HG03439 (cell line): ENCODE measurements around the gene TNNI2.
"Not testable (repeated sequence)": the region's sequence is repeated elsewhere in the genome, so short reads cannot be mapped to it uniquely, and the experiment has no call there.

ENCODE experiments used
- ATAC-seq: cut with Tn5 transposase; IDR thresholded peaks from one replicate; pipeline ENCODE4 v1.9.1; 2021; ENCODE audit warnings: mild to moderate bottlenecking, moderate library complexity; ENCODE audit not compliant: unreplicated experiment

TNNI2 gene

DNA sequence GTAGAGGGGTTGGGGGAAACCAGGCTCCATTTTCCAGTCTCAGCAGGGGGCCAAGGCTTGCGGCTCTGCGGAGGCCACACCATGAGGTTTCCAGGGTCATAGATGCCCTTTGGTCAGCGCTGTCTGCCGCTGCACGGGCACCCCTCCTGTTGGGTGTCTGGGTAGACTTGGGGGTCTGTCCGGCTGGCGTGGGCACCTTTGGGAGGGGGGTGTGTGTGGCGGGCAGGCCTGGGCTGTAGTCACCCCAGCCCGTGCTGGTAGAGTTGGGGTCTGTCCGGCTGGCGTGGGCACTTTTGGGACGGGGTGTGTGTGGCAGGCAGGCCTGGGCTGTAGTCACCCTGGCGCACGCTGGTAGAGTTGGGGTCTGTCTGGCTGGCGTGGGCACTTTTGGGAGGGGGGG is 32.8 kb downstream of the TNNI2 start:
- no peak for ATAC-seq

DNA sequence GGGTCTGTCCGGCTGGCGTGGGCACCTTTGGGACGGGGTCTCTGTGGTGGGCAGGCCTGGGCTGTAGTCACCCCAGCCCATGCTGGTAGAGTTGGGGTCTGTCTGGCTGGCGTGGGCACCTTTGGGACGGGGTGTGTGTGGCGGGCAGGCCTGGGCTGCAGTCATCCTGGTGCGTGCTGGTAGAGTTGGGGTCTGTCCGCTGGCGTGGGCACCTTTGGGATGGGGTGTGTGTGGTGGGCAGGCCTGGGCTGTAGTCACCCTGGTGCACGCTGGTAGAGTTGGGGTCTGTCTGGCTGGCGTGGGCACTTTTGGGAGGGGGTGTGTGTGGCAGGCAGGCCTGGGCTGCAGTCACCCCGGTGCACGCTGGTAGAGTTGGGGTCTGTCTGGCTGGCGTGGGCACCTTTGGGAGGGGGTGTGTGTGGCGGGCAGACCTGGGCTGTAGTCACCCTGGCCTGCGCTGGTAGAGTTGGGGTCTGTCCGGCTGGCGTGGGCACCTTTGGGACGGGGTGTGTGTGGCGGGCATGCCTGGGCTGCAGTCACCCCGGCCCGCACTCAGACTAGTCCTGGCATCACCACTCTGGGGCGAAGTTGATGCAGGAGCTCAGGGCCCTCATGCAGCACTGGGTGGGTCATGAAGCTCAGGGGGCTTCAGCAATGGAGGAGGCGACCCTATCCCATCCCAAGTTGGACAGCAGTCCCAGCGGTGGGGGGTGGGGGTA is 33.6 kb downstream of the TNNI2 start:
- ATAC-seq: no peak

DNA sequence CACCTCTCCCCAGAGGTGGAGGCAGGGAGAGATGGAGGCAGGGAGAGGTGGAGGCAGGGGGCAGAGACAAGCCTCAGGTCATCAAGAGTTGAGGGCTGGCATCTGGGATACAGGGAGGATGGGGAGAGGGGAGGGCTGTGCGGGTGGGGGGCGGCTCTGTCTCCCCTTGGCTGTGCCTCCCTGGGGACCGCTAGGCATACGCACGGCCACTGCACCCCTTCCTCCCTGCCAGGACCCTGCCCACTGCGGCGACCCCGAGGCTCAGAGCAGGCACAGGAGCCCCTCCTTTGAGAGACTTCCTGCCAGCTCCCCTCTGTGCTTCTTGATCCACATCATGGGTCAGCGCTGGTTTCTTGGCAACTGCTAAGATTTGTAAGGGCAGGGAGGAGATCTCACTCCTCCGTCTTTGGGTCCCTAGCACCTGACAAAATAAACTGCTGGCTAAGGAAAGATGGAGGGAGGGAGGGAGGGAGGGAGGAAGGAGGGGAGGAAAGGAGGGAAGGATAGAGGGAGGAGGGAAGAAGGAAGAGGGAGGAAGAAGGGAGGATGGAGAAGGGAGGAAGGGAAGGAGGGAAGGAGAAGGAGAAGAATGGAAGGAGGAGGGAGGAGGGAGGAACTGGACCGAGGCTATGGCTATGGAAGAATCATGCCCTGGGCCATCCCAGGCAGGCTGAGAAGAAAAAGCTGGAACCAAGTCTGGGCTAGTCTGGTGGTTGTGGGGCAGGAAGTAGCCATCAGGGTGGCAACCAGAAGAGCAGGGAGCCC is 34.4 kb downstream of the TNNI2 start:
- ATAC-seq: no peak

DNA sequence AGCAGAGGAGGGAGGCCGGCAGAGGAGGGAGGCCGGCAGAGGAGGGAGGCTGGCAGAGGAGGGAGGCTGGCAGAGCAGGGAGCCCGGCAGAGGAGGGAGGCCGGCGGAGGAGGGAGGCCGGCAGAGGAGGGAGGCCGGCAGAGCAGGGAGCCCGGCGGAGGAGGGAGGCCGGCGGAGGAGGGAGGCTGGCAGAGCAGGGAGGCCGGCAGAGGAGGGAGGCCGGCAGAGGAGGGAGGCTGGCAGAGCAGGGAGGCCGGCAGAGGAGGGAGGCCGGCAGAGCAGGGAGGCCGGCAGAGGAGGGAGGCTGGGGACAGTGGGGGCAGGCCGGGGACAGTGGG is 35.0 kb downstream of the TNNI2 start:
- not testable (repeated sequence) for ATAC-seq

DNA sequence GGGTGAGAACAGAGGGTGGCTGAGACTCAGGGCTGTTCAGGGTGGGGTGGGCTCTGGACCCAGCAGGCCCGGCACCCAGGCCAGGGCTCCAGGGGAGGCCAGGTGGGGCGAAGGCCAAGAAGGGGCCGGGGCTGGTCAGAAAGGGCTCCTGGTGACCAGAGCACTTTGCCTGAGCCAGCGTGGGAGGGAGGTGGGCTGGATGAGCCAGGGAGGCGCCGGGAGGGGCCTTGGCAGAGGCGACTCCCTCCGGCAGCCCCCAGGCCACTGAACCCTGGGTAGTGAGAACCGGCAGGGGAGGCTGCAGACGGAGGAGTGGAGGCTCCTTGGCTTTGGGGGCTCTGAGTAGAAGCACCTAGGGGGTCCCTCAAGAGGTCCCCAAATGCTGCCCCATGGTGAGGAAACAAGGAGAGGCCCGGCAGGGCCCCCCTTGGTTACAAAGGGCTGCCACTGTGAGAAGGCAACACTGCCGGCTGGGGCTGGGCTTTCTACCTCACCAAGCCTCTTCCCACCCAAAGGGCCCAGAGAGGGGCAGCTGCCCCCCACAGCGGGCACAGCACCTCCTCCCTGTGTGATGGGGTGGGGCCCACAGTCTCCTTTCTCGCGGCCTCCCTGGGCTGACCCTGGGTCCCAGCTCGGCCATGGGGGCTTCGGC is 35.8 kb downstream of the TNNI2 start:
- ATAC-seq: not testable (repeated sequence)

DNA sequence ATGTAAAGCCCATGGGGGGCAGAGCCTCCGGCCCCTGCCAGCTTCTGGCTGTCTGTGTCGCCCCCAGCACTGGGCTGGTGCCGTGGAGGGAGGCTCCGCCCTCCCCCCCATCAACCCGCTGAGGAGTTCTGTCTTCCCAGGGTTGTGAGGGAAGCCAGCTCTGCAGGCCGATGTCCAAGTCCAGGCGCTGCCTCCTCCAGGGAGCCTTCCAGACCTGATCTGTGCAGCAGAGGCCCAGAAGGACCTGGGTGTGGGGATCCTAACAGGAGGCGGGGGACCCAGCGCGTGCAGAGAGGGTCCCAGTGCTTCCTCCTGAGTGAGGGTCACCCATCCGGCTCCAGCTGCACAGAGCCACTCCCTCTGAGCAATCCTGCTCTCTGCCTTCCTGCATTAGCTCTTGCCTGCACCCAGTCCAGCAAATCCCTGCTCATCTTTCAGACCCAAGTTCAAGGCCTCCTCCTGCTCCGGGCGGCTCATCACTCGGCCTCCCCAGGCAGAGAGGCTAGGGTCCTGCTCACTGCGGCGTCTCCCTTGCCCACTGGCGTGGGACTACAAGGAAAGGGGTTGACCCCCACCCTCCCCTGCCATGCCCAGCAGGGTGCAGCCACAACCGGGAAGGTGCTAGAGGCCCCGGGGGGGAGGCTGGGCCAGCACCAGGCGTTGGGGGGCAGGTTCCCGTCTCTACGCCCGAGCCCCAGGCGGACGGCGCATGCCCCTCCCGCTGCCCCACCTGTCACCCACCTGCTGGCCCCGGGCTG is 36.5 kb downstream of the TNNI2 start:
- no peak for ATAC-seq

DNA sequence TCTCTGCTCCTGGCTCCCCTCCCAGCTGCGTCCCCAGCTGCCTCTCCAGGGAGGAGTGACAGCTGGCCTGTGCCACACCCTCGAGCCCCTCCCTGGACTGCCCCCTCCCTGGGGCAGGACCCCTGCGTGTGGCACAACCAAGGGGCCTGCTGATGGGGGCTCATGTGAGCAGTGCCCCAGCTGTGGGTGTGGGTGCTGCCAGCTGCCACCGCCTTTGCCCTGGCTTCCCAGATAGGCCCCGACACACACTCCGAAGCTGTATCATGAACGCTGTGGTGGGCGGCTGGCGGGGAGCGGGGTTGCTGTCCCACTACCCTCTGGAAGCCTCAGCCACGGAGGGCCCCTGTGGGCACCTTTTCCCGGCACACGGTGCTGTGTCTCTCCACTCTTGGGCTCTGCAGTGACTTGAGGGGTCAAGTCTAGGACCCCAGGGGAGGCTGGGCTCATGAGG is 37.1 kb downstream of the TNNI2 start:
- ATAC-seq: not testable (repeated sequence)

DNA sequence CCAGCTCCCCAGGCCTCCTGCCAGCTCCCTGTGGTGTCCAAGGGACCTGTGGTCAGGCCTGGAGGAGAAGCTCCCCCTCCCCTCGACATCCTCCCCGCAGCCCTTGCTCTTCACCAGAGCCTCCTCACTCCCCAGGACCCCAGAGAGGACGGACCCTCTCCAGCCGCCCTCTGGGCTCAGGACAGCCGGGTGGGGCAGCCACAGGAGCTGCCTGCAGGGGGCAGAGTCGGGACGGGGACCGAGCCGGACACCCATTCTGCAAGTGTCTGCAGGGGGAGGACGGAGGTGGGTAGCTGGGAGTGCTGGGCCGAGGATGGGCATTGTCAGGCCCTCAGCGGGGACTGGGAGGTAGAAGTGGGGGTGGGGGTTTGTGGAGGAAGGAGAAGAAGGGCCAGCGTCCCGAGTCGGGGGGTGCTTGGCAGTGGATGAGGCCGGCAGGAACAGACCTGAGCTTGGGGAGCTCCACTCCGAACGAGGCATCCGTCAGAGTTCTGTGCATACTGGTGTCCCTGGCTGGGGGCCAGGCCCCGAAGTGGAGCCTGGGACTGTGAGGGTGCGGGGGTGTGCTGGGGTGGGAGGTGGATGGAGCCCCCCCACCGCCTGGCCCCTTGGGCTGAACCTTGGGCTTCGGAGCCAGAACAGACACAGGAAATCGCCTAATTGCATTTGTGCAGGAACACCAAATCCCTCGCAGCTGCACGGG is 37.7 kb downstream of the TNNI2 start:
- no peak for ATAC-seq

DNA sequence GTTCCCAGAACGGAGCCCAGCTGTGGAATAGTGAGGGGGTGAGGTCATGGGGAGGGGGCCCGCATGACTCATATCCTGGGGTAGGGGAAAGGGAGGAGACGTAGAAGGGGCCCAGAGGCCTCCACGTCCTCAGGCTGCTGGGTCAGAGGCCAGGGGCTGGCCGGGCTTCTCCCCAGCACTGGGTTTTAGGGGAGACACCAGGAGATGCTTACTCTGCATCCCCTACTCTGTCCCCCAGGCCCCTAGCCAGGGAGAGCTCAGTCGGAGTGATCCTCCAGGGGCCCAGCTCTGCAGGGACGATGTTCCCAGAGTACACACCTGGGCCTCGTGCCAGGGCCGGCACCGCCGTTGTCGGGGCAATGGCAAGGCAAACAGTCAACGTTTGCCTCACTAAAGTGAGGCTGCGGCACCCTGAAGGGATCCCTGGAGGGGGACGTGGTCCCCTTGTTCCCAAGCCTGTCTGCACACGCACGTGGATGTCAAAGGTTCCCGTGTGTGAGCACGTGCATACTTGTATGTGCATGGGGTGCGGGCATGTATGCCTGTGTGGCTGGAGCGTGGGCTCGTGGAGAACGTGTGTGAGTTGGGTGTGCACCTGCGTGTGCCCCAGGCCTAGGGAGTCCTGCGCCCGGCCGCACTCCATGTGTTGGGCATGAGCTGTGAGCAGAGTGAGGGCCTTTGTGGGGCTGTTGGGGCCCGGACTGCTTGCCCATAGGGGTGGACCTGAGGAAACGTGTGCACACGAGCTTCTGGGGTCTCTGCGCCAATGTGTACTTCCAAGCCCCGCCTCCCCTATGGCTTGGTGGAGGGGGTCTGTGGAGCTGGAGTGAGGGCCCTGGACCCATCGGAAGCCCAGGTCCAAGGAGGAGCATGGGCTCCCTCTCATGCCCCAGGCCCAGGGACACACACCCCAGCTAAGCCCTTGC is 38.7 kb downstream of the TNNI2 start:
- no peak for ATAC-seq

DNA sequence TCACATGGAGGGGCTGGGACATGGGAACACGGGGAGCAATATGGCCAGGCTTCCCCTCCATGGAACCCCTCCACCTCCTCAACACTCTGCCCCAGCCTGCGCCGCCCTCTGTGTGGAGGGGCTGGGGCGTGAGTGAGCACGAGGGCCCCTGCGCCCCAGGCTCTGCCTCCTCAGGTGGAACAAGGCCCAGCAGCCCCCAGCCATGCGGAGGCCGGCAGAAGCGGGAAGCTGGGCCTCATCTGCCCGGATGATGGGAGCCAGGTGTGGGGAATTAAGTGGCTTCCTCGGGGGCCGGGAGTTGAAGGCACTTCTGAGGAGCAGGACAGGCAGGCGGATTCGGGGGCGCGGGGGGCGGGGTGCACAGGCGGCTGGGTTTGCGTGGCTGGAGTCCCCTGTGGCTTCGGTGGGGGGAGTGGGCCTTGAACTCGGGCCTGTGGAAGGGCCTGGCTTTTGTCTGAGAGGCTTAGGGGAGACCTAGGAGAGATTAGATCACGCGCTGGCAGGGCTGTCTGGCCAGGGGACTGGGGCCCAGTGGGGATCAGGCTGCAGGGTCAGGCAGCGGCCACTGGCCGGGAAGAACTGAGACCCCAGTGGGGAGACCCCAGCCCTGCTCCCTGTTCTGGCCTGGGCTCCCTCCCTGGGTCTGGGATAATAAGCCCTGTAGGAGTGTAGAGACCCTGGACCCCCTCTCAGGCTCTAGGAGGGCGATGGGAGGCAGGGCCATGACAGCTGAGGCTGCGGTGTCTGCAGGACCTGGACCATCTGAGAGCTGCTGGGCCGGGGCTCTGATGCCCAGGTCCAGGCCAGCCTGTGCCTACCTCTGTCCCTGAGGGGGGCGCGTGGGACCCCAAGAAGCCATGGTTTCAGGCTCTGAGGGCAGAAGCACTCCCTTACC is 39.6 kb downstream of the TNNI2 start:
- no peak for ATAC-seq

DNA sequence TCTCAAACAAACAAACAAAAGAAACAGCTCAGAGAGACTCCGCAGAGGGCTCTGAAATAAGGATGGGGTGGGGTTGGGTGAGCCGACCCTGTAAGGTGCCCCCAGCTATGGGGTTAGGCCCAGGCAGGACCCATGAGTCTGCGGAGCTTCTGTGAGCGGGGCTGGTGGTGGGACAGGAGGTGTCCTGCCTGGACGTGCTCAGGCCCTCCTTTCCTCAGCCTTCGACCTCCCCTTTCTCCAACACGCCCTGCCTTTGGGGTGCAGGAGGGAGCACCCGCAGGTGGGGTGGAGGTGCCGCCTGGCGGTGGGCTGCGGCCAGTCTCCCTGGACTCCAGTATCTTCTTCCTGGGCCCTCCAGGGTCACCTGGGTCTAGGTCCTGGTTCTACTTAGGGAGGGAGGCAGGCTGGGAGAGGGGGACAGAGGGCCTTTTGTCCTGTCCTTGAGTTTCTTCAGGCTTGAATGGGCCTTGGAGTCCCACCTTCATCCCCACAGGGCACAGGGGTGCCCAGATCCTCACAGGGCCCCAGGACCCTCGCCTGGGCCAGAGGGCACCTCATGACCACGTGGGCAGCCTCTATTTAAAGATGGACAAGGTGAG is 40.7 kb downstream of the TNNI2 start:
- no peak for ATAC-seq

DNA sequence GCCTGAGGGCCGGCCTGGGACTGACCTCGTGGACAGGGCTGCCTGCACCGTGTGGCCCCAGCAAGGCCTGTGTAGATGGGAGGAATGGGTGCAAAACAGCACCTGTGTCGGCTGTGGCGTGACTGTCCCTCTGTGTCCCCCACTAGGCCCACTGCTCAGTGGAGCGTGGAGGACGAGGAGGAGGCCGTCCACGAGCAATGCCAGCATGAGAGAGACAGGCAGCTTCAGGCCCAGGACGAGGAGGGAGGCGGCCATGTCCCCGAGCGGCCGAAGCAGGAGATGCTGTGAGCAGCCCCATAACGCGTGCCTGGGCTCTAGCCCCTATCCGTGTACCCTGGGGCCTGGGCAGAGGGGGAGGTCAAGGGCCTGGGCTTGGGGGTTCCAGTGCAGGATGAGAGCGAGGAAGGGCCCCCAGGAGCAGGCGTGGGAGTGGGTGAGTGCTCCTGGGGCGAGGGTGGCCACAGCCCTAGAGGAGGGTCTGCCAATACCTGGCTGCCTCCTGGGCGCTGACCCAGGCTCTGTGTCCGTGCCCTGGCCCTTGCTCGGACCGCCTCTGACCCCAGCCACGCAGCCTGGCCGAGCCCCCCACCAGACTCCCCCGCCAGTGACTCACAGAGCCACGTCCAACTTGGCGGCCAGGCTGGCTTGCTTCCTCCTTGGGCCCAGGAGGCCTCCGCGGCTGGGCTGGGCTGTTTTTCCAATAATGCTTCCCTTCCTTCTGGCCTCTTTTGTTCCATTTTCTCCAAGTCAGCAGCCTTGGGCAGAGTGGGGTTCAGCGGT is 41.4 kb downstream of the TNNI2 start:
- ATAC-seq: no peak

DNA sequence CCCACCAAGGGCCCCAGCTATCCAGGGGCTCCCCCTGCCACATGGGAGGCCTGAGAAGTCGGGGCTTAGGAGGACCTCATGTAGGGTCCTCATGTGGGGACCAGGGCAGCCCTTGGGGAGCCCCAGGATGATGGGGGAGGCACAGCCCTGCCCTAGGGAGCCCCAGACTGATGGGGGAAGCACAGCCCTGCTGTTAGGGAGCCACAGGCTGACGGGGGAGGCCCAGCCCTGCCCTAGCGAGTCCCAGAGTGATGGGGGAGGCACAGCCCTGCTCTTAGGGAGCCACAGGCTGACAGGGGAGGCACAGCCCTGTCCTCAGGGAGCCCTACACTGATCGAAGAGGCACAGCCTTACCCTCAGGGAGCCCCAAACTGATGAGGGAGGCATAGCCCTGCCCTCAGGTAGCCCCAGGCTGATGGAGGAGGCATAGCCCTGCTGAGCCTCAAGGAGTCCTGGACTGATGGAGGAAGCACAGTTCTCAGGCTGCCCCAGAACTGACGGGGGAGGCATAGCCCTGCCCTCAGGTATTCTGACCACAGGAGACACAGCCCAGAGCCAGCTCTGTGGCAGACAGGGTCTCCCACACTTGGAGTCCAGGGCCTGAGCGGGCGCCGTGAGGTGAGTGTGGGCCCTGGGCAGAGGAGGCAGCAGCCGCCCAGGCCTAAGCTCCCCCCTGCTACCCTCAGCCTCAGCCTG is 42.1 kb downstream of the TNNI2 start:
- ATAC-seq: no peak

DNA sequence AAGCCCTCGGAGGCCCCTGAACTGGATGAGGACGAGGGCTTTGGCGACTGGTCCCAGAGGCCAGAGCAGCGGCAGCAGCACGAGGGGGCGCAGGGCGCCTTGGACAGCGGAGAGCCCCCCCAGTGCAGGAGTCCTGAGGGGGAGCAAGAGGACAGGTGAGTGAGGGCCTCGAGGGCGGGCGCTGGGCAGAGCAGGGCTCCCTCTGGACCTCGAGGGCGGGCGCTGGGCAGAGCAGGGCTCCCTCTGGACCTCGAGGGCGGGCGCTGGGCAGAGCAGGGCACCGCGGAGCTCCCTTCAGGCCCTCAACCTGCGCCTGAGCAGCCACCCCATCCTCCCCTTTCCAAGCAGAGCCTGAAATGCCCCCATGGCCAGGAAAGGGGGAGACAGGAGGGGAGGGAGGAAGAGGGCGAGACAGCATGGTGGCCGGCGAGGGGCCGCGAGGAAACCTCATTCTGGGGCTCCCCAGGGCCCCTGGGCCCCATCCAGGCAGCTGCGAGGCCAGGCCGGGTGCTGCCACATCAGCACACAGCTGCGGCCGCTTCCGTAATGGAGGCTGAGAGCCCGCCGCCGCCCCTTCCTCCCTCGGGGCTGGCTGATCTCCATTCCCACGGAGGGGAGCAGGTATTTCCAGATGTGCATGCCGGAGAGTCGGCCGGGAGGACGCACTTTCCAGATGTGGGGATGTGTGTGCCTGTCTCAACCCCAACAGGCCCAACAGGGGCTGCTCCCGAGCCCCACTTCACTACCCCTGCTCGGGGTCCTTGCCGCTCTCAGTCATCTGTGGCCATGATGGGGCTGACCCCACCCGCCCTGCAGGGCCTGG is 42.9 kb downstream of the TNNI2 start:
- no peak for ATAC-seq

DNA sequence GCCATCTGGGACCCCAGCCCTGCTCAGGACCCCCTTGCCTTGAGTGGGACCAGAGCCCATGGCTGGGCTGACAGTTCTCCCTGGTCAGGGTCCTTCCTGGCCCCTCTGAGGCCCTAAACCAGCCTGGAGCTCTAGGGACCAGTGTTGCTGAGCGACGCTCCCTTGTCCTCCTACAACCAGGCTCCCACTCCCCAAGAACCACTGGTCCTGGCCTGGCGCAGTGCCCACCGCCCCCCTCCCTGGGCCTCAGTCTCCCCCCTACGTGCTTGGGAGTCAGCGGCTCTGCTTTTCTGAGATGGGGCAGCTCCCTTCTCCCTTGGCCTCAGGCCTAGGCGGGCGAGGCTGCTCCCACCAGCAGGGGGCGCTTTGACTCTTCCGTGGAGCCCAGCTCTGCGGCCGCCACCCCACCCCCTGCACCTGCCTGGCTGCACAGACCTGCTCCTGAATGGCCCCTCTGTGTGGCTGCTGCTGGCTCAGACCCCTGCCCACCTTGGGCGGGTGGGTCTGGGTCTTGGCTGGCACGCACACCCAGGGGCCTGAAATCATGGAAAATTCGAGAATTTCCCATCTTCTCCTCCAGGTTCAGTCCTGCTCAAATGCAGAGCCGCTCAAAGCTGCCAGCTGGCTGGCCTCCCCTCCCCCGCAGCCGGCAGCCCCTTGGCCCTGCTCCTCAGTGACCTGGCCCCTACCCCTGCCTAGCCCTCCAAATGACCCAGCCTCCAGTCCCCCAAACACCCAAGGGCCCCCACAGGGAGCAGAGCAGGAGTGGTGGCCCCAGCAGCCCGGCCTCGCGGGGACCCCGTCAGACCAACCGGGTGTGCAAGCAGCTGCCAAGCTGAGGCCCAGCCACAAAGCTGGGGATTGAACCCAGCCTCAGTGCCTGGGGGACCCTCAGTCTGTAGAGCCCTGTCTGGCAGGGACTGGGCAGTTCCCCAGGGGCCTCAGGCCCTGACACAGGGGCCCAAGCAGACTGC is 43.8 kb downstream of the TNNI2 start:
- ATAC-seq: no peak
